GDM1 (cell line): ENCODE data around the gene MYO9B.

Source experiments
- DNase-seq: peaks from one replicate; lab custom pipeline; 2025; lab: John Stamatoyannopoulos, UW

The MYO9B gene

DNA sequence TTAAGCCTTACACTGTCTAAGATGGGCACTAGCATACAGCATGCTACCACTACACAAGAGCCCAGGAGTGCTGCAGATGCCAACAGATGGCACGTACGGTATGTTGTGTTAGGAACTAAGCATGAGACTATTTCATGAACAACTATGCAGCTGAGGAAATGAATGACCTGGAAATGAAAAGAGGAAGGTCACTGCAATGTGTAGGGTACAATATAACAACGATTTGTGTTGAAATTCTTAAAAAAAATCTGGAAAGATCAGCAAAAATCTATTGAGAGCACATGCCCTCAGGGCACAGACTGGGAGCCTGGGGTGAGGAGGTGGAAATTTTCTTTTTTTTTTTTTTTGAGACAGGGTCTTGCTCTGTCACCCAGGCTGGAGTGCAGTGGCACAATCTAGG is 14.8 kb upstream of the MYO9B start:
- no peak for DNase-seq

DNA sequence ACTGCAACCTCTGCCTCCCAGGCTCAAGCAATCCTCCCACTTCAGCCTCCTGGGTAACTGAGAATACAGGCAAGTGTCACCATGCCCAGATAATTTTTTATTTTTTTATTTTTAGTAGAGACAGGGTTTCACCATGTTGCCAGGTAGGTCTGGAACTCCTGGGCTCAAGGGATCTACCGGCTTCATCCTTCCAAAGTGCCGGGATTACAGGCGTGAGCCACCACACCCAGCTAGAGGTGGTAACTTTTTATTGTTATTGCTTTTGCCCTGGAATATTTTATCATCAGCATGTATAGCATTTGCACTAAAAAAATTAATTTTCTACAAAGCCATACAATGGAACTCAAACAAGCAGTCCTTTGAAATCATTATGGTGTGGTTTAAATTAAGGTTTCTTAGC is 14.4 kb upstream of the MYO9B start:
- no peak for DNase-seq

DNA sequence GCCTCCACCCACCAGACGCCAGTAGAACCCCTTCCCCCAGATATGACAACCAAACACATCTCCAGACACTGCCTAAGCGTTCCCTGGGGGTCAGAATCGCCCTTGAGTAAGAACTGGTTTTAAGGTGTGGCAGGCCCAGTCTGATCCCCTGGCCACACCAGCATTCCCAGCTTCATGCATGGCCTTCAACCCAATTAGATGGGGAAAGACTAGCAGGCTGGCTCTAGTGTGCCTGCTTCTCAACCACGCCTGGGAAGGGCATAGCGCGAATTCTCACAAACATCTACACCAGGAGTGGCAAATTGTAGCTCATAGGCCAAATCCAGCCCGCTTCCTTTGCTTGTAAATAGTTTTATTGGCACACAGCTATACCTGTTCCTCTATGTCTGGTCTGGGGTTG is 13.9 kb upstream of the MYO9B start:
- DNase-seq: no peak

DNA sequence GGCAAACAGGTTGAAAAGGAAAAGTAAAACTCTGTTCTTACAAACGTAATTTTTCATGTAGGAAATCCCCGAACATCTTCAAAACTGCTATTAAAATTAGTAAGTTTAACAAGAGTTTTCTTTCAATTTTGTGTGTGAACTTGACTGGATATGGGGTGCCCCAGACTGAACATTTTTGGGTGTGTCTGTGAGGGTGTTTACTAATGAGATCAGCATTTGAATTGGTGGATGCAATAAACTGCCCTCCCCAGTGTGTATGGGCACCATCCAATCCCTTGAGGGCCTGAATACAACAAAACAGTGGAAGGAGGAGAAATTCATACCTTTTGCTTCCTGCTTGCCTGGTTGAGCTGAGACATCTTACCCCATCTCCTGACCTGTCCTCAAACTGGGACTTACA is 12.1 kb upstream of the MYO9B start:
- DNase-seq: no peak

DNA sequence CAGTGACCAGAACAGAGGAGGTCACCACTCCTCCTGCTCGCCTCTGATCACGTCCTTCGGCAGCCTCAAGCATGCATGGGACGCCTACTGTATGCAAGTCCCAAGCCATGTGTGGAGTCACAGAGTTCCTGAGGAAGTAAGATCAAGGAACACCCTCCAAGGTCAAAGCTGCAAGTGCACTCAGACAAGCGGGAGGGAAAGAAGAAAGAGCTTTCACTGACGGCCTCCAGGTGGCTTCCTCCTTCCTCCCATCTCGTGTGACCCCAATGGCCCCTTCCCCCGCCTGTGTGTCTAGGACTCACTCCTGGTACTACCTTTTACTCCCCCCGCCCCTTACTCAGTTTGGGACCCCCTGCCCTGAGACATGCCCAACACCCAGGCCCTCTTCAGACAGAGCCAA is 6.4 kb upstream of the MYO9B start:
- DNase-seq: no peak

DNA sequence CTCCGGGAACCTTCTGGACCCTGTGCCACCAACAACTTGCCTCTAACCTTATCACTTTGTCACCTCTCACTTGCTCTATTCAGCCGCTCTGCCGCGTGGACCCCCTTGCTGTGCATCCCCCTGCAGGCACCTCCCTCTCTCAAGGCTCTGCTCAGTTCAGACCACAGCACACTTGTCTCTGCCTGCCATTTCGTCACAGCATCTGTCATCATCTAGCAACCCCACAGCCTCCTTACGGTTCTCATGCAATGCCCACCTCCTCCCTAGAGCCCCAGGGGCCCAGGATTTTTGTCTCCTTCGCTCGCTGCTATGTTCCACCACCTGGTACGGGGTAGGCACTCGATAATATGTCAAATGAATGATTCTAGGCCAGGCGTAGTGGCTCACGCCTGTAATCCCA is 5.2 kb upstream of the MYO9B start:
- DNase-seq: no peak

DNA sequence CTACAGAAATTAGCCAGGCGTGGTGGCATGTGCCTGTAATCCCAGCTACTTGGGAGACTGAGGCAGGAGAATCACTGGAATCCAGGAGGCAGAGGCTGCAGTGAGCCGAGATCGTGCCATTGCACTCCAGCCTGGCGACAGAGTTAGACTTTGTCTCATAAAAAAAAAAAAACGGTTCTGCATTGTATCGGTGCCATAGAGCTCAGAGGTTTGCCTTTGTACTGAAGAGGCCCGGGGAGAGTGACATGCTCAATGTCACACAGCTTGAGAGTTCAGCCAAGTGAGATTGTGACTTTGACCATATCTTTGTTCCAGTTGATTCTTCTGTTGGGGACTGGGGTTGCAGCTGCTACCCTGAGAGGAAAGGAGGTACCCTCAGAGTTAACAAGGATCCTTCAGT is 4.7 kb upstream of the MYO9B start:
- DNase-seq: no peak

DNA sequence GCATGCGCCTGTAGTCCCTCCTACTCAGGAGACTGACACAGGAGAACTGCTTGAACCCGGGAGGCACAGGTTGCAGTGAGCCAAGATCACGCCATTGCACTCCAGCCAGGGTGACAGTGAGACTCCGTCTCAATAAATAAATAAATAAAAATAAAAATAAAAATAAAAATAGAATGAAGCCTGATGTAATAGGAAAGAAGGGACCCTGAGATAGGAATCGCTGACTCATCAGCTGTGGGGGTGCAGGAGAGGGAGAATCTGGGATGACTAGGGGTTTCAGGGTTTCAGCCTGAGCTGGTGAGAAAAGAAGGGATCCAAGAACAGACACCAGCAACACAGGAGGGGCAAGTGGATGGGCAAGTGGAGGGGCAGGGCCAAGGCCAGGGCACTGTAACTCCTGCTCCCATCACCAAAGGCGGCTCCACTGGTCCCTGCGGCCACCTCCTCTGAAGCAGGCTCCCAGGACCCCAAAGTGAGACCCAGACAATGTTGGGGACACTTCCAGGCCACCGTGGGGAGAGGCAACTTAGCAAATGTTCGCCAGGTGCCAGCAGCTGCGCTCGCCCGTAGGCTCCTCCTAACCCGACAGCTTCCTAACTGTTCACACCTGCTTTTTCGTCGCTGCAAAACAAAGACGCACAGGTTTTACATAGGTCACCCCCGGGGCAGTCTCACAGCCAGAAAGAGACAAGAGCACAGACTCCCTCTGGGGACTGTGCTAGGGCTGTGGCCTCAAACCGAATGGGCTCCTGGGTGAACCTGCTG is 1.5 kb upstream of the MYO9B start:
- DNase-seq: no peak

DNA sequence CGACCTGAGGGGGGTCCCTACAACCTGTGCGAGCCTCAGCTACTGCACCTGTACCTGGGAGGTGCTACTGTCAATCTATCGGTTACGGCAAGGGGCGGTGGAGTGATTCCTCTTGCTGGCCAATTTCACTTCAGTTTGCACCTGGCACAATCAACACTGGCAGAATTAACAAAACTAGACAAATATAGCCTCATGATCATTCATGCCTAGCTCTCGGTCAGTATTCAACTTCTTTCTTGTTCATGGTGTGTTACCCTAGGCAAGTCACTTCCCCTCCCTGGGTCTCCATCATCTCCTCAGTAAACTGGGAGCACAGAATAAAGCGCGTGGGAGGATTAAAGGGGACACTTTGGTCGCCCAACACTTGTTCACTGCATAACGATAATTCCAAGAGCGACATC is 943 bp upstream of the MYO9B start:
- no peak for DNase-seq

DNA sequence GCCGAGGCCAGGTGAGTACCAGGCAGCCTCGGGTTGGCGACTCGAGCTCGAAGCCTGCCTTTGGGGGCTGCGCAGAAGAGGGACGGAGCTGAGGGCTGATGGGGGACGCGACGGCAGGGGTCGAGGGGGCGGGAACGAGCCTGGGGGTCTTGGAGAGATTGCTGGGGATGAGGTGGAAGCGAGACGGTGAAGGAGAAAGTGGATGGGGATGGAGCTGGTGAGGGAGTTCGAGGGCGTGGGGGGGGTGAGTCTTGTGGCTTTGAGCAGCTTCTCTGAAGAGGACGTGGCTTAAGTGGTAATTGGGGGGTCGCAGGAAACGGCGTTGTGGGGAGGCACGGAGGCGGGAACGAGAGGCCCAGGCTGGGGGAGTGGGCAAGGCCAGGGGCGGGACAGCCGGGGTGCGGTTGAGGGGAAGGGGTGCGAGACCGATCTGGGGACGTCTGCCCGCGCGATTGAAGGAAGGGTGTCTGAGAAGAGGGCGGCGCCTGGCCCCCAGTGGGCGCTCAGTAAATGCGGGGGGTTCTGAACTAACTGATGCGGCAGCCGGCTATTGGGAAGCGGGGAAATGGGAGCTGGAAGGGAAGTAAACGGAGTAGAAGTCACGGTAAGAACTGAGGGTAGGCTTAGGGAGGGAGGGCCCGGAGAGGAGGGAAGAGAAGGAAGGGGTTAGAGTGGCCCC is 426 bp downstream of the MYO9B start:
- peak; percentile 52 for DNase-seq

DNA sequence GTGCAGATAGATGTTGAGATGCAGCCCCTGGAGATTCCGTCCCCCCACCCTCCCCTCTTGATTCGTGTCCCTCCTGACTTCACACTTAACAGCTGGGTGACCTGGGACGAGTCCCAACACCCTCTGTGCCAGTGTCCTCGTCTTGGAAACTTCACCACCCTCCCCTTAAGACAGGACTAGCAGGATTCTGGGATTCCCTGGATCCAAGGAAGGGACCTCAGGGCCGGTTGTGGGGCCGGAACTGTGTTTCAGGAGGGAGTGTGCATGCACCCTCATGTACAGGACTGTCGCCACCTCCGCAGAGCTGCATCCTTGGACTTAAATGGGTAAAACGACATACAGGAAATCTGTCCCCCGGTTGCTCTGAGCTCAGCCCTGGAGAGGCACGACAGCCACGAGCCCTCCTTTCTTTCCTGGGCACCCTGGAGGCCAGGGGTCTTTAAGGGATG is 990 bp downstream of the MYO9B start:
- DNase-seq: no peak

DNA sequence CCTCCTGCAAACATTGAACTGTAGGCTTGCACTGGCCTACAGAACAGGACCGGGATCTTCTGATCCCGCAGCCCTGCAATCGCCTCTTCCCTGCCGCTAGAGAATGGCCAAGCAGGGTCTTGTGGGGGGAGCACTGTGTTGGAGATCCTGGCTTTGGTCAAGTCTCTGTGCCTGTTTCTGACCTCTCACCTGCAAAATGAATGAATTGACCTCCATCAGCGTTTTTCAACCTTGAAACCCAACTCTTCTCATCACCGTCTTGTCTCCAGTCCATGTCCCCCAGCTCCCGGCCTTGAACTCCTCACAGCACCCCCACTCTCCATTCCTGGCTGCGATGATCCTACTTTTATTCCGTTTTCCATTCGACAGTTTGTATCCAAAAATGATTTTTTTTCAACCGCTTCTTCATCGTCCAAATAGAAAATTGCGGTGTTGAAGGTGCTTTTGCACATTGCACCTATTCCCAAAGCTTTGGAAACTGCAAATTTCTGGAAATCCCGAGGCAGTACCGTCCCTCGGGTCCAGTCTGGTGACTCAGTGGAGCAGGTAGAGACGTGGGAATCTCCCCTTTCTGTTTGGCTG is 2.0 kb downstream of the MYO9B start:
- no peak for DNase-seq

DNA sequence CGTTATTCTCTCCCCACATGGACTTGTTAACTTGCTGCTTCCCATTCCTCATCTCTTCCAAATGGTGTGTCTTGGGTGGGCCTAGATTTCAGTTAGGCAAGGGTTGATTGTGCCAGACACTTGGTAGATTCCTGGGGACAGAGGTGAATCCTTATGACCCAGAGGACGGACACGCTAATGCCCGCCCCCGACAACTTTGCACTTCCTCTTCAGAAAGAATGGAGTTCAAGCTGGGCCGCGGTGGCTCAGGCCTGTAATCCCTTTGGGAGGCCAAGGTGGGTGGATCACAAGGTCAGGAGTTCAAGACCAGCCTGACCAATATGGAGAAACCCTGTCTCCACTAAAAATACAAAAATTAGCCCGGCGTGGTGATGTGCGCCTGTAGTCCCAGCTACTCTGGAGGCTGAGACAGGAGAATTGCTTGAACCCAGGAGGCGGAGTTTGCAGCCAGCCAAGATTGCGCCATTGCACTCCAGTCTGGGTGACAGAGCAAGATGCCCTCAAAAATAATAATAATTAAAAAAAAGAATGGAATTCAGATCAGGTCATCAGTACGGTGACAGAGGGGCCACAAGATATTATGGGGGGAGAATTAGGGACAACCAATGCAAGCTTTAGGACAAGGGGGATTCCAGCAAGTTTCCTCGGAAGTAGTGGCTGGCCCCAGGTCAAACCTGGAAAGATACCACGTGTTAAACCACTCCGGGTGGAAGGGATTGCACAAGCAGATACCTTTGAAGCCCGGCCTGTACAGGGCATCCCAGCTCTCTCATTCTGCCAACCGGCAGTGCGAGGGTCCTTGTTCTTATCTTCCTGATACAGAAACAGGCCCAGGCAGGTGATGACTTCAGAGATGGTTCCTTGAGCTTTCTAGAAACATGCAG is 2.7 kb downstream of the MYO9B start:
- no peak for DNase-seq

DNA sequence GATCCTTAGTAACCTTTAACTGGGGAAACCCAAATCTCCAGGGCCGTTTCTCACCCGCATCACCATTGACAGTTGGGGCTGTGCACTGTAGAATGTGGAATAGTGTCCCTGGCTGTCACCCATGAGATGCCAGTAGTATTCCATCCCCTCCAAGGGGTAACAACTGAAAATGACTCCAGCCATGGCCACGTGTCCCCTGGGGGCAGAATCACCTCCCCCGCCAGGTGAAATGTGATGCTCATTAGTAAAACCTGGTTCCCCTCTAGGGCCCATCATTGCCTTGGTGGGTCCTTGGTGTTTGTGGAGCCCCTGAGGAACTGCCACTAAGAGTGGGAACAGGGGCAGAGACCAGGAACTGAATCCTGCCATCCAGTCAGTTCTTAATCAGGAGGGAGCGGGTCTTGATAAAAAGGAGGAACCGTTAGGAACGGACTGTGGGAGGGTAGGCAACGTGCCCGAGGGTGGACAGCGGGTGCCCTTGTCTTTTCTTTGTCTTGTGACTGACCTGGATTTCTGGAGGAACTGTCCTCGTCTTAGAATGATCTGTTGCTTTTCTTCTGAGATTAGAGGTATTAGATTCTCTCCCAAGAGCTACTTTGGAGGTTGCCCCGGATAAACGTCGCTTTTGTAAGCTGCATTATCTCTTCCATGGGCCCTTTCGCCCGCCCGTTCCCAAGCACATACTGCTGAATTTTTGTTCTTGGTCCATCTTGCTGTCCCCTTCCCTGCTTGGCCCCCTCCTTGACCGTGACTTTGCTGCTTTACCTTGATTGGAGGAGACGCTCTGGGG is 3.5 kb downstream of the MYO9B start:
- DNase-seq: no peak

DNA sequence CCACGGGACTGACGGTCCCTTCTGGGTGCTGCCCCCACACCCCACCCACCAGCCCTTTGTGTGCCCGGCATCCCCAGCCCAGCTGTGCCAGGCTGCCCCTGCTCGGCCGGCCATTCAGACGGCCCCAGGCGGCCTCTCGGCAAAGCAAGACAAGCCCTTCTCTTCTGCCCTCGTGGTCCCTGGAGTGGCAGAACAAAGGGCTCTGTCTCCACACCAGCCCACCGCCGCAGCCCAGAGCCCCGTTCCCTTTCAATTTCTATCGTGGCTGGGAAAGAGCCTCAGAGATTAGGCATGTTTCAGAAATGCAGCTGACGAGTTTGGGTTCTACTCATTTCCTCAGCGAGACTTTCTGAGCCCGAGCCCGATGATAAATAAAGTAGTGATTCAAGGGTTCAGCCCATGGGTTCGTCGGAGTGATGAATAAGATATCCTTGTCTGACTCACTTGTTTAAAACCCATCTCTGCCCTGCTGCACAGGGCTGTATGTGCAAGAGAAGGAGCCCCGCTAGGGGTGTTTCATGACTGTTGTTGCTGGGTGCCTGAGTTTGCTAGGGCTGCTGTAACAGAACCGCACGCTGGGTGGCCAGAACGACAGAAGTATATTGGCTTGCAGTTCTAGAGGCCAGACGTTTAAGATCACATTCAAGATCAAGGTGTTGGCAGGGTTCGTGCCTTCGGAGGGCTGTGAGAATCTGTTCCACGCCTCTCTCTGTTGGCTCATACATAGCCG is 4.3 kb downstream of the MYO9B start:
- no peak for DNase-seq

DNA sequence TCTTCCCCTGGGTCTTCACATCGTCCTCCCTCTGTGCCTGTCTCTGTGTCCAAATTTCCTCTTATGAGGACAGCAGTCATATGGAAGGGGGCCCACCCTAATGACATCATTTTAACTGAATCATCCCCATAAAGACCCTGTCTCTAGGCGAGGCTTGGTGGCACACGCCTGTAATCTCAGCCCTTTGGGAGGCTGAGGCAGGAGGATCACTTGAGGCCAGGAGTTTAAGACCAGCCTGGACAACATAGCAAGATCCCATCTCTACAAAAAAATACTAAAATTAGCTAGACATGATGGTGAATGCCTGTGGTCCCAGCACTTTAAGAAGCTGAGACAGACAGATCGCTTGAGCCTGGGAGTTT is 4.8 kb downstream of the MYO9B start:
- no peak for DNase-seq

DNA sequence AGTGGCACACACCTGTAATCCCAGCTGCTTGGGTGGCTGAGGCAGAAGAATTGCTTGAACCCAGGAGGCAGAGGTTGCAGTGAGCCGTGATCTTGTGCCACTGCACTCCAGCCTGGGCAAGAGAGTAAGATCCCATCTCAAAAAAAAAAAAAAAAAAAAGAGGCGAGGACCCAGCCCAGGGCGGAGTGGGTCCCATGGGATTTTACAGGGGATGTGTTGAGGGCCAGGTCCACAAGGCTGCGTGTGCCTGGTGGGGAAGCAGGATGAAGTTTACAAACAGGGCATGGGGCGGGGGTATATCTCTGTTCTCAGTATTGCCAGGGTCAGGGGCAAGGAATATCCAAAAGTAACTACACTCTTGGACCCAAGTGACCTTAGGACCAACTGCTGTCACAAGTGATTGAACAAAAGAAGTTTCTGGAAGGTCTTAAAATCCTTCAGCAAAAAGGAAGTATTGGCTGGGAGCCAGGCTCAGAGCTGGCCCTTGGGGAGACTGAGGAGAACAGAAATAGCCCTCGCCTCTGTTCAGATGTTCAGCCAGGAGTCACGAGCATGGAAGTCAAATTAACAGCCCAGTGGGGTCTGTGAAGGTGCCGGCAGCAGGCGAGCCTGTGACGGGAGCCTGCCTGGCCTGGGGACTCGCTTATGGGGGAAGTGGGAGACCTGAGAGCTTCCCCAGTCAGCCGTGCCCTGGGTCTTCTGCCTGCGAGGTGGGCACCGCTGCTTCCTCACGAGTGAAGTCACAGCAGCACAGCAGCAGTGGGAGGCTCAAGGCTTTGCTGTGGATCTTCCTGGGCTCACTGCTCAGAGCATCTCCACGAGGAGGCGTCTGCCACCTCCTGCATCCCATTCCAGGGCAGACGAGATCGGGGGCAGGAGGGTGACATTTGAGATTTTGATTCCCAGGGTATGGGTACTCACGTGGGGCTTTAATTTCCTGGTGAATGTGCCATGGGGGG is 6.4 kb downstream of the MYO9B start:
- no peak for DNase-seq

DNA sequence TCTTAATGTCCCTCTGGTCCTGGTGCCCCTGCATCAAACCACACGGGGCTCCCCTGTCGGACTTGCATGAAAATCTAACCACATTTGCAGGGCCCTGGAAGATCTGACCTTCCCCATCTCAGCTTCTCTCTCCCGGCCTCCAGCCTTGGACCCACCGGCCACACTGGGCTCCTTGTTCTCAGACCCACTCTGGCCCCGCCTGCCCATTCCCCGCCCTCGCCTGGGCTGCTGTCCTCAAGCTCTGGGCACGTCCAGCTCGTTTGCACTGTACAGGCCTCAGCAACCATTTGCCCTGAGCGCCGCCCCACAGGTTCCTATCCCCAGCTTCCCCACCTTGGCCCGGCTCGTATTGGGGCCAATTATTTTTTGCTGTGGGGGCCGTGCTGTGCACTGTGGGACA is 10.5 kb downstream of the MYO9B start:
- DNase-seq: no peak

DNA sequence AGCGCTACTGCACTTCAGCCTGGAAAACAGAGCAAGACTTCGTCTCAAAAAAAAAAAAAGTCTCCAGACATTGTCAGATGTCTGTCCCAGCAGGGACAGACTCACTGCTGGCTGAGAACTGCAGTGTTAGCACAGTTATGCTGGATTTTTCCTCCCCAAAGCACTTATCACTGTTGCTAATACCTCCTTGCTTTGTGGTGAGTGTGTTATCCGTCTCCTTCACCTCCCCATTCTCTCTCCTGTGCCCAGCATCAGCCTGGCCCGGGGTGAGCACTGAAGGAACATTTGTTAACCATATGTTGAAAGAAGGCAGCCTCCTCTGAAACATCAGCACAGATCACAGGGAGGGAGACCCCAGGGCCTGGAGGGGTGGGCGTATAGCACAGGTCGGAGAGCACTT is 11.3 kb downstream of the MYO9B start:
- DNase-seq: no peak

DNA sequence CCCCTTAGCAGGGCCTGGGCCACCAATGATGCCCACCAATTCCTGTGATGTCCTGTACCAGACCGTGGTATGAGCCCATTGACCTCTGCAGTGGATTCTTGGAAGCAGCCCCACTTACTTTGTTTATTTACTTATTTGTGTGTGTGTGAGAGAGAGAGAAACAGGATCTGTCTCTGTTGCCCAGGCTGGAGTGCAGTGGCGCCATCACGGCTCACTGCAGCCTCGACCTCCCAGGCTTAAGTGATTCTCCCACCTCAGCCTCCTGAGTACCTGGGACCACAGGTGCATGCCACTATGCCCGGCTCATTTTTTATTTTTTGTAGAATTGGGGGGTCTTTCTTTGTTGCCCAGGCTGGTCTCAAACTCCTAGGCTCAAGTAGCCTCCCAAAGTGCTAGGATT is 13.0 kb downstream of the MYO9B start:
- DNase-seq: no peak
